PC-9 (cell line): ENCODE data around the gene DCDC2B.

Experiments used
- EZH2 ChIP-seq: fragments of 200-600 bp; sonication (generic); IDR thresholded peaks from 2 replicates; pipeline ENCODE4 v1.8.0; 2017; ENCODE audit warnings: antibody characterized with exemption, low read depth
- TF ChIP-seq, protein P1 (sequence below): fragments of 200-600 bp; sonication (generic); conservative IDR thresholded peaks from 2 replicates; pipeline ENCODE4 v1.6.1; 2017; ENCODE audit warnings: mixed run types, antibody characterized with exemption, mild to moderate bottlenecking, moderate library complexity

GRCh38 chr1:32204943-32205361 is 3.9 kb upstream of the DCDC2B start:
- TF ChIP-seq, protein P1, sequence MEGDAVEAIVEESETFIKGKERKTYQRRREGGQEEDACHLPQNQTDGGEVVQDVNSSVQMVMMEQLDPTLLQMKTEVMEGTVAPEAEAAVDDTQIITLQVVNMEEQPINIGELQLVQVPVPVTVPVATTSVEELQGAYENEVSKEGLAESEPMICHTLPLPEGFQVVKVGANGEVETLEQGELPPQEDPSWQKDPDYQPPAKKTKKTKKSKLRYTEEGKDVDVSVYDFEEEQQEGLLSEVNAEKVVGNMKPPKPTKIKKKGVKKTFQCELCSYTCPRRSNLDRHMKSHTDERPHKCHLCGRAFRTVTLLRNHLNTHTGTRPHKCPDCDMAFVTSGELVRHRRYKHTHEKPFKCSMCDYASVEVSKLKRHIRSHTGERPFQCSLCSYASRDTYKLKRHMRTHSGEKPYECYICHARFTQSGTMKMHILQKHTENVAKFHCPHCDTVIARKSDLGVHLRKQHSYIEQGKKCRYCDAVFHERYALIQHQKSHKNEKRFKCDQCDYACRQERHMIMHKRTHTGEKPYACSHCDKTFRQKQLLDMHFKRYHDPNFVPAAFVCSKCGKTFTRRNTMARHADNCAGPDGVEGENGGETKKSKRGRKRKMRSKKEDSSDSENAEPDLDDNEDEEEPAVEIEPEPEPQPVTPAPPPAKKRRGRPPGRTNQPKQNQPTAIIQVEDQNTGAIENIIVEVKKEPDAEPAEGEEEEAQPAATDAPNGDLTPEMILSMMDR = no peak
- TF ChIP-seq EZH2 = no peak
